Left lung (tissue), 10 donors: ENCODE results near the gene ATXN1. TPM values are rescaled to one million over a fixed set of nuclear protein-coding genes. Genes with fewer than 3 reads are reported as not detected.
A peak's percentile ranks its signal among the peaks of the same experiment; 100 is the strongest.

Experiments
- ATAC-seq: fragments of 200-7000 bp; cut with Tn5 transposase; one replicate; pipeline ENCODE4 v1.9.1; 2020; ENCODE audit warnings: moderate library complexity
- DNase-seq, 4 donors: peaks; one replicate each; pipeline ENCODE4 v3.0.0-alpha.2; 2013 to 2020
- H3K27ac ChIP-seq, 2 donors: fragments of 200-600 bp; sonication (generic) in 1 of 2; one replicate each; pipeline versions ENCODE4 v1.5.0 to v1.8.0; 2020 to 2021
- H3K27me3 ChIP-seq, 2 donors: fragments of 200-600 bp; sonication (generic) in 1 of 2; one replicate each; pipeline versions ENCODE4 v1.5.0 to v1.8.0; 2020 to 2021
- H3K36me3 ChIP-seq, 2 donors: fragments of 200-600 bp; sonication (generic) in 1 of 2; one replicate each; pipeline versions ENCODE4 v1.5.0 to v1.8.0; 2020 to 2021
- H3K4me1 ChIP-seq, 2 donors: fragments of 200-600 bp; one replicate each; pipeline ENCODE4 v1.8.0; 2021
- H3K4me3 ChIP-seq, 2 donors: fragments of 200-600 bp; sonication (generic) in 1 of 2; one replicate each; pipeline versions ENCODE4 v1.5.0 to v1.8.0; 2020 to 2021; ENCODE audit warnings: mild to moderate bottlenecking in 1 of 2
- H3K9me3 ChIP-seq, 2 donors: fragments of 200-600 bp; sonication (generic) in 1 of 2; one replicate each; pipeline versions ENCODE4 v1.5.0 to v1.8.0; 2020 to 2021
- CTCF ChIP-seq, 2 donors: fragments of 200-600 bp; sonication (generic) in 1 of 2; IDR thresholded peaks; one replicate each; pipeline versions ENCODE4 v1.5.0 to v1.8.0; 2021; ENCODE audit warnings: antibody characterized with exemption in 2 of 2
- intact Hi-C, 2 donors: fragments of 100-400 bp; cut with DNase I; formaldehyde crosslinking; loops; one replicate each; pipeline versions ENCODE4 v1.11.2 to v1.14.2; 2022
- polyA plus RNA-seq, 6 donors: library from polyadenylated mRNA; unstranded; fragments of 120-200 nt; gene quantifications; one replicate each; pipeline ENCODE4 v1.2.1, GENCODE V29; 2013; ENCODE audit not compliant: insufficient read length in 6 of 6
- total RNA-seq, 2 donors: library from RNA; stranded (reverse); fragmentation: NEBNext Ultra II Directional; extraction: Animal tissue kit (Norgen Biotek cat#: 25700); gene quantifications; one replicate each; pipeline ENCODE4 v1.2.1, GENCODE V29; 2021
- donor health status: DM: no; HTN: yes; CAD: no.
- donor health status: DM: no; HTN: no; CAD: no.

ATXN1 gene
- total and polyA plus RNA-seq, 8 donors: 23.3 to 67.4 (median 27.3) TPM

GRCh38 chr6:16438718-16439591, 322.3 kb downstream of the ATXN1 start:
- ATAC-seq (peak; percentile 80), DNase-seq (no peak)
- intact Hi-C loops: no loop called here
- TF ChIP-seq CTCF (IDR thresholded peaks at IDR 0.05): no peak
- Histone ChIP-seq H3K27me3 (no peaks in the 10 kb centered on the region), H3K9me3 (no peaks in the 10 kb centered on the region), H3K27ac (peak overlapping the region in 1 of 2 donors; percentile 42), H3K4me1 (peaks cover 5 to 6% of the 10 kb centered on the region in 2 donors), H3K4me3 (no peak overlapping the region), H3K36me3 (no peaks in the 10 kb centered on the region)

GRCh38 chr6:16437984-16438383, 323.3 kb downstream of the ATXN1 start:
- H3K4me3 ChIP-seq: no peak overlapping the region
- intact Hi-C loops: no loop called here
- H3K4me1 ChIP-seq: peaks cover 6 to 14% of the 10 kb centered on the region in 2 donors
- no peak for TF ChIP-seq CTCF (IDR thresholded peaks at IDR 0.05)
- no peaks in the 10 kb centered on the region for H3K36me3 ChIP-seq
- no peak overlapping the region for H3K27ac ChIP-seq
- H3K9me3 ChIP-seq: no peaks in the 10 kb centered on the region
- ATAC-seq (peak; percentile 60), DNase-seq (no peak)
- no peaks in the 10 kb centered on the region for H3K27me3 ChIP-seq

- DNase-seq (no peak), ATAC-seq (no peak)
- H3K9me3 ChIP-seq: no peaks in the 10 kb centered on the region
- H3K4me1 ChIP-seq: peaks cover 15 to 20% of the 10 kb centered on the region in 2 donors
- H3K27ac ChIP-seq: no peak overlapping the region
- H3K27me3 ChIP-seq: no peaks in the 10 kb centered on the region
- TF ChIP-seq CTCF (IDR thresholded peaks at IDR 0.05): no peak
- intact Hi-C loops: no loop called here
- no peaks in the 10 kb centered on the region for H3K36me3 ChIP-seq
- no peak overlapping the region for H3K4me3 ChIP-seq
Measured at GRCh38 chr6:16437095-16437494, 324.2 kb downstream of the ATXN1 start.

GRCh38 chr6:16436550-16436949, 324.7 kb downstream of the ATXN1 start:
- intact Hi-C loops: no loop called here
- no peak for TF ChIP-seq CTCF (IDR thresholded peaks at IDR 0.05)
- H3K4me1 ChIP-seq: peaks cover 20 to 22% of the 10 kb centered on the region in 2 donors
- no peaks in the 10 kb centered on the region for H3K36me3 ChIP-seq
- no peak overlapping the region for H3K27ac ChIP-seq
- H3K27me3 ChIP-seq: no peaks in the 10 kb centered on the region
- ATAC-seq (no peak), DNase-seq (no peak)
- H3K4me3 ChIP-seq: no peak overlapping the region
- H3K9me3 ChIP-seq: no peaks in the 10 kb centered on the region

- ATAC-seq (no peak), DNase-seq (no peak)
- no peak overlapping the region for H3K4me3 ChIP-seq
- no peaks in the 10 kb centered on the region for H3K27me3 ChIP-seq
- intact Hi-C loops: no loop called here
- peak overlapping the region in 1 of 2 donors; percentile 9 for H3K27ac ChIP-seq
- peaks cover 21 to 22% of the 10 kb centered on the region in 2 donors for H3K4me1 ChIP-seq
- no peak for TF ChIP-seq CTCF (IDR thresholded peaks at IDR 0.05)
- H3K36me3 ChIP-seq: no peaks in the 10 kb centered on the region
- H3K9me3 ChIP-seq: no peaks in the 10 kb centered on the region
Measured at GRCh38 chr6:16434885-16435284, 326.4 kb downstream of the ATXN1 start.
